GM12878 (cell line): ENCODE results near the gene KCNK5. TPM values are rescaled to one million over a fixed set of nuclear protein-coding genes. Genes with fewer than 3 reads are reported as not detected.

Experiments used
- ATAC-seq: fragments of 200-7000 bp; cut with Tn5 transposase; 3 replicates; pipeline ENCODE4 v1.9.1; 2020; ENCODE audit warnings: mild to moderate bottlenecking, moderate library complexity
- BruUV-seq: library from RNA; stranded (reverse); fragments of 400-500 nt; replicated peaks from 2 replicates; lab custom pipeline; 2021; lab: Mats Ljungman, UMichigan
- CTCF ChIA-PET: fragments of 300-600 bp; sonication (Branson Sonifier 250); formaldehyde crosslinking; extraction: SDS; loops from one replicate; lab custom pipeline; 2021; ENCODE audit warnings: inconsistent platforms; lab: Yijun Ruan, JAX
- POLR2A ChIA-PET: fragments of 350-600 bp; formaldehyde crosslinking; extraction: SDS; loops from one replicate; lab custom pipeline; 2021; ENCODE audit warnings: inconsistent platforms; lab: Charles Lee
- RAD21 ChIA-PET: fragments of 300-600 bp; sonication (Branson Sonifier 250); formaldehyde crosslinking; loops from one replicate; lab custom pipeline; 2023; ENCODE audit warnings: antibody characterized with exemption; ENCODE audit not compliant: unreplicated experiment; lab: Charles Lee
- SMC1A ChIA-PET: fragments of 300-600 bp; sonication (Branson Sonifier 250); formaldehyde crosslinking; loops from one replicate; lab custom pipeline; 2023; ENCODE audit not compliant: unreplicated experiment, uncharacterized antibody; lab: Charles Lee
- DNase-seq: peaks from one replicate; pipeline ENCODE4 v3.0.0-alpha.2; 2011; ENCODE audit warnings: low read depth, low spot score
- FAIRE-seq: peaks from 3 replicates; lab custom pipeline; 2011; peaks lifted over from hg19 to GRCh38; lab: Jason Lieb, UNC
- H2AFZ ChIP-seq: 2 replicates; pipeline ENCODE4 v1.6.0; 2011; ENCODE audit warnings: low read depth, low read length, control low read depth; ENCODE audit not compliant: control insufficient read depth
- H3K27ac ChIP-seq: 2 replicates; pipeline ENCODE4 v1.5.1; 2011; ENCODE audit warnings: control low read depth; ENCODE audit not compliant: control insufficient read depth, insufficient read depth
- H3K27me3 ChIP-seq, 2 experiments: replicated peaks in 1 of 2; 2 replicates each; pipeline versions ENCODE4 v1.6.0 to v1.6.1; 2011; ENCODE audit warnings: low read length in 1 of 2; ENCODE audit not compliant: control insufficient read depth in 2 of 2, insufficient read depth in 2 of 2
- H3K36me3 ChIP-seq, 2 experiments: 2 replicates each; pipeline ENCODE4 v1.5.1; 2011; ENCODE audit warnings: low read length in 1 of 2; ENCODE audit not compliant: control insufficient read depth in 2 of 2, insufficient read depth in 2 of 2
- H3K4me1 ChIP-seq: 2 replicates; pipeline ENCODE4 v1.6.1; 2011; ENCODE audit warnings: mild to moderate bottlenecking, low read length, moderate library complexity, mixed read lengths; ENCODE audit not compliant: control insufficient read depth, insufficient read depth
- H3K4me2 ChIP-seq: 2 replicates; pipeline ENCODE4 v1.6.0; 2011; ENCODE audit warnings: control low read depth; ENCODE audit not compliant: control insufficient read depth, insufficient read depth
- H3K4me3 ChIP-seq: fragments of 200-600 bp; sonication (generic); 2 replicates; pipeline ENCODE4 v1.5.1; 2016
- H3K79me2 ChIP-seq: 2 replicates; pipeline ENCODE4 v1.6.0; 2011; ENCODE audit warnings: low read length; ENCODE audit not compliant: control insufficient read depth, insufficient read depth
- H3K9ac ChIP-seq: 2 replicates; pipeline ENCODE4 v1.8.0; 2011; ENCODE audit warnings: low read length, control low read depth, mixed read lengths; ENCODE audit not compliant: control insufficient read depth, insufficient read depth
- H3K9me3 ChIP-seq: replicated peaks from 3 replicates; pipeline ENCODE4 v1.5.1; 2011; ENCODE audit warnings: mild to moderate bottlenecking, low read length; ENCODE audit not compliant: control insufficient read depth, insufficient read depth
- H4K20me1 ChIP-seq: 2 replicates; pipeline ENCODE4 v1.6.0; 2011; ENCODE audit not compliant: control insufficient read depth, insufficient read depth
- ASH2L ChIP-seq: fragments of 300-600, 200-600 bp; sonication (generic); IDR thresholded peaks from 2 replicates; pipeline ENCODE4 v1.6.1; 2017; ENCODE audit warnings: low read depth, mild to moderate bottlenecking, borderline replicate concordance
- ATF2 ChIP-seq: IDR thresholded peaks from 2 replicates; pipeline ENCODE4 v1.6.1; 2012; ENCODE audit warnings: low read length, inconsistent platforms
- MYC ChIP-seq: IDR thresholded peaks from 2 replicates; pipeline ENCODE4 v1.6.1; 2011; ENCODE audit warnings: mild to moderate bottlenecking, low read length, moderate library complexity, inconsistent platforms; ENCODE audit not compliant: insufficient read depth, insufficient replicate concordance, insufficient read length, severe bottlenecking
- NFYB ChIP-seq: IDR thresholded peaks from 2 replicates; pipeline ENCODE4 v1.6.1; 2011; ENCODE audit warnings: low read depth, mild to moderate bottlenecking, low read length, improper control_type of control experiment, moderate library complexity; ENCODE audit not compliant: insufficient read depth
- POU2F2 ChIP-seq: IDR thresholded peaks from 3 replicates; pipeline ENCODE4 v1.6.1; 2011; ENCODE audit warnings: low read depth, mild to moderate bottlenecking, low read length, borderline replicate concordance
- SMARCA5 ChIP-seq: fragments of 450-650 bp; IDR thresholded peaks from 2 replicates; pipeline ENCODE4 v1.6.1; 2017; ENCODE audit warnings: mild to moderate bottlenecking
- SREBF1 ChIP-seq: IDR thresholded peaks from 2 replicates; pipeline ENCODE4 v1.6.1; 2012; ENCODE audit warnings: mild to moderate bottlenecking, low read length
- STAT1 ChIP-seq: fragments of 450-650 bp; conservative IDR thresholded peaks from 2 replicates; pipeline ENCODE4 v1.6.1; 2014; ENCODE audit warnings: antibody characterized with exemption, mild to moderate bottlenecking
- TCF12 ChIP-seq: IDR thresholded peaks from 2 replicates; pipeline ENCODE4 v1.6.1; 2011; ENCODE audit warnings: low read depth, mild to moderate bottlenecking, low read length
- WRNIP1 ChIP-seq: IDR thresholded peaks from 2 replicates; pipeline ENCODE4 v1.6.1; 2011; ENCODE audit warnings: low read depth, low read length, improper control_type of control experiment, borderline replicate concordance
- ZBED1 ChIP-seq: IDR thresholded peaks from 2 replicates; pipeline ENCODE4 v1.6.1; 2016; ENCODE audit warnings: borderline replicate concordance
- WGBS: methylation state at CpG from one replicate; pipeline ENCODE4 v1.1.6; 2016; ENCODE audit warnings: low lambda C conversion rate; ENCODE audit not compliant: insufficient replicate concordance, insufficient coverage; ENCODE audit errors: missing lambda C conversion rate; 5-methylcytosine and 5-hydroxymethylcytosine counted together
- in situ Hi-C: fragments of 300-500 bp; cut with MboI; formaldehyde crosslinking; loops from 9 replicates; pipeline ENCODE4 v1.14.3; 2018; ENCODE audit warnings: mixed read lengths
- intact Hi-C: fragments of 100-400 bp; cut with micrococcal nuclease; formaldehyde crosslinking; loops from one replicate; pipeline ENCODE4 v1.14.2; 2022; ENCODE audit not compliant: unreplicated experiment
- polyA plus RNA-seq, 11 experiments: library from polyadenylated mRNA; depleted of rRNA in 4 of 11; unstranded in 6 of 11; stranded (reverse) in 5 of 11; fragments of >200 nt; fragmentation: Nextera tagmentation in 4 of 11; fragmentation: Illumina TruSeq in 1 of 11; extraction: Ambion mirVana in 4 of 11; extraction: Trizol in 1 of 11; gene quantifications; 1 replicate in 1 of 11; 2 replicates in 10 of 11; pipeline versions ENCODE4 v1.2.1 to v1.2.3, GENCODE V29; 2011 to 2016; ENCODE audit warnings: inconsistent platforms in 2 of 11, missing spikeins in 2 of 11, low read depth in 1 of 11
- total RNA-seq, 4 experiments: library from RNA; depleted of rRNA in 3 of 4; stranded (reverse); fragments of >200 nt in 3 of 4; fragmentation: Illumina TruSeq in 1 of 4; extraction: Trizol in 1 of 4; gene quantifications; 2 replicates each; pipeline versions ENCODE4 v1.2.1 to v1.2.3, GENCODE V29; 2013 to 2021
- TF ChIP-seq, protein P1 (sequence below): fragments of 450-650 bp; IDR thresholded peaks from 2 replicates; pipeline ENCODE4 v1.6.1; 2018; ENCODE audit warnings: borderline replicate concordance, mild to moderate bottlenecking; ENCODE audit not compliant: partially characterized antibody
- TF ChIP-seq, protein P2 (sequence below): IDR thresholded peaks from 2 replicates; pipeline ENCODE4 v1.6.1; 2012; ENCODE audit warnings: improper control_type of control experiment, low read depth, low read length; ENCODE audit not compliant: insufficient replicate concordance

Gene KCNK5
- total and polyA plus RNA-seq, 10 of the 15 experiments (the other 5 are each of a cell fraction or from before 2014, with no cell fraction given): 0.11 to 4.2 (median 2.1) TPM

GRCh38 chr6:39268171-39268570 is 38.9 kb upstream of the KCNK5 start:
- no peak overlapping the region for H2AFZ ChIP-seq
- FAIRE-seq (no peak), DNase-seq (no peak), ATAC-seq (no peak)
- no peaks in the 10 kb centered on the region; a peak in 1 of 4 replicates for H3K27me3 ChIP-seq
- H3K4me2 ChIP-seq: no peak overlapping the region
- H3K27ac ChIP-seq: no peak overlapping the region
- no peaks in the 10 kb centered on the region for H4K20me1 ChIP-seq
- no peaks in the 10 kb centered on the region for H3K79me2 ChIP-seq
- TF ChIP-seq, protein P1, sequence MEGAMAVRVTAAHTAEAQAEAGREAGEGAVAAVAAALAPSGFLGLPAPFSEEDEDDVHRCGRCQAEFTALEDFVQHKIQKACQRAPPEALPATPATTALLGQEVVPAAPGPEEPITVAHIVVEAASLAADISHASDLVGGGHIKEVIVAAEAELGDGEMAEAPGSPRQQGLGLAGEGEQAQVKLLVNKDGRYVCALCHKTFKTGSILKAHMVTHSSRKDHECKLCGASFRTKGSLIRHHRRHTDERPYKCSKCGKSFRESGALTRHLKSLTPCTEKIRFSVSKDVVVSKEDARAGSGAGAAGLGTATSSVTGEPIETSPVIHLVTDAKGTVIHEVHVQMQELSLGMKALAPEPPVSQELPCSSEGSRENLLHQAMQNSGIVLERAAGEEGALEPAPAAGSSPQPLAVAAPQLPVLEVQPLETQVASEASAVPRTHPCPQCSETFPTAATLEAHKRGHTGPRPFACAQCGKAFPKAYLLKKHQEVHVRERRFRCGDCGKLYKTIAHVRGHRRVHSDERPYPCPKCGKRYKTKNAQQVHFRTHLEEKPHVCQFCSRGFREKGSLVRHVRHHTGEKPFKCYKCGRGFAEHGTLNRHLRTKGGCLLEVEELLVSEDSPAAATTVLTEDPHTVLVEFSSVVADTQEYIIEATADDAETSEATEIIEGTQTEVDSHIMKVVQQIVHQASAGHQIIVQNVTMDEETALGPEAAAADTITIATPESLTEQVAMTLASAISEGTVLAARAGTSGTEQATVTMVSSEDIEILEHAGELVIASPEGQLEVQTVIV: no peak
- TF ChIP-seq ASH2L (no peak), STAT1 (no peak), TCF12 (no peak), SMARCA5 (no peak), WRNIP1 (no peak), POU2F2 (no peak), SREBF1 (no peak), NFYB (no peak), ZBED1 (no peak), ATF2 (no peak), MYC (no peak)
- TF ChIP-seq, protein P2, sequence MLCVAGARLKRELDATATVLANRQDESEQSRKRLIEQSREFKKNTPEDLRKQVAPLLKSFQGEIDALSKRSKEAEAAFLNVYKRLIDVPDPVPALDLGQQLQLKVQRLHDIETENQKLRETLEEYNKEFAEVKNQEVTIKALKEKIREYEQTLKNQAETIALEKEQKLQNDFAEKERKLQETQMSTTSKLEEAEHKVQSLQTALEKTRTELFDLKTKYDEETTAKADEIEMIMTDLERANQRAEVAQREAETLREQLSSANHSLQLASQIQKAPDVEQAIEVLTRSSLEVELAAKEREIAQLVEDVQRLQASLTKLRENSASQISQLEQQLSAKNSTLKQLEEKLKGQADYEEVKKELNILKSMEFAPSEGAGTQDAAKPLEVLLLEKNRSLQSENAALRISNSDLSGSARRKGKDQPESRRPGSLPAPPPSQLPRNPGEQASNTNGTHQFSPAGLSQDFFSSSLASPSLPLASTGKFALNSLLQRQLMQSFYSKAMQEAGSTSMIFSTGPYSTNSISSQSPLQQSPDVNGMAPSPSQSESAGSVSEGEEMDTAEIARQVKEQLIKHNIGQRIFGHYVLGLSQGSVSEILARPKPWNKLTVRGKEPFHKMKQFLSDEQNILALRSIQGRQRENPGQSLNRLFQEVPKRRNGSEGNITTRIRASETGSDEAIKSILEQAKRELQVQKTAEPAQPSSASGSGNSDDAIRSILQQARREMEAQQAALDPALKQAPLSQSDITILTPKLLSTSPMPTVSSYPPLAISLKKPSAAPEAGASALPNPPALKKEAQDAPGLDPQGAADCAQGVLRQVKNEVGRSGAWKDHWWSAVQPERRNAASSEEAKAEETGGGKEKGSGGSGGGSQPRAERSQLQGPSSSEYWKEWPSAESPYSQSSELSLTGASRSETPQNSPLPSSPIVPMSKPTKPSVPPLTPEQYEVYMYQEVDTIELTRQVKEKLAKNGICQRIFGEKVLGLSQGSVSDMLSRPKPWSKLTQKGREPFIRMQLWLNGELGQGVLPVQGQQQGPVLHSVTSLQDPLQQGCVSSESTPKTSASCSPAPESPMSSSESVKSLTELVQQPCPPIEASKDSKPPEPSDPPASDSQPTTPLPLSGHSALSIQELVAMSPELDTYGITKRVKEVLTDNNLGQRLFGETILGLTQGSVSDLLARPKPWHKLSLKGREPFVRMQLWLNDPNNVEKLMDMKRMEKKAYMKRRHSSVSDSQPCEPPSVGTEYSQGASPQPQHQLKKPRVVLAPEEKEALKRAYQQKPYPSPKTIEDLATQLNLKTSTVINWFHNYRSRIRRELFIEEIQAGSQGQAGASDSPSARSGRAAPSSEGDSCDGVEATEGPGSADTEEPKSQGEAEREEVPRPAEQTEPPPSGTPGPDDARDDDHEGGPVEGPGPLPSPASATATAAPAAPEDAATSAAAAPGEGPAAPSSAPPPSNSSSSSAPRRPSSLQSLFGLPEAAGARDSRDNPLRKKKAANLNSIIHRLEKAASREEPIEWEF: no peak
- WGBS: 8% methylated on average over 7 of the region's 7 CpGs
- no peak overlapping the region for H3K4me3 ChIP-seq
- ChIA-PET SMC1A (no interaction called here), RAD21 (no interaction called here), CTCF (interaction anchor here (1.5 kb wide), 1 partner anchor 42 kb away, joined by 4 read pairs; no protein-coding TSS in a partner anchor), POLR2A (no interaction called here)
- no peaks in the 10 kb centered on the region for H3K9me3 ChIP-seq
- H3K36me3 ChIP-seq: no peaks in the 10 kb centered on the region
- in situ Hi-C loops (no loop called here), intact Hi-C loops (no loop called here)
- BruUV-seq: no TSS peak
- H3K4me1 ChIP-seq: no peaks in the 10 kb centered on the region
- no peak overlapping the region for H3K9ac ChIP-seq
